ENCODE results near the gene MAPK8. TPM values are rescaled to one million over a fixed set of nuclear protein-coding genes. Genes with fewer than 3 reads are reported as not detected.
A peak's percentile ranks its signal among the peaks of the same experiment; 100 is the strongest.

MAPK8 gene
- total and polyA plus RNA-seq, 2 of the 4 experiments (the other 2 are of a cell fraction) = 41.5 to 54.7 TPM

DNA sequence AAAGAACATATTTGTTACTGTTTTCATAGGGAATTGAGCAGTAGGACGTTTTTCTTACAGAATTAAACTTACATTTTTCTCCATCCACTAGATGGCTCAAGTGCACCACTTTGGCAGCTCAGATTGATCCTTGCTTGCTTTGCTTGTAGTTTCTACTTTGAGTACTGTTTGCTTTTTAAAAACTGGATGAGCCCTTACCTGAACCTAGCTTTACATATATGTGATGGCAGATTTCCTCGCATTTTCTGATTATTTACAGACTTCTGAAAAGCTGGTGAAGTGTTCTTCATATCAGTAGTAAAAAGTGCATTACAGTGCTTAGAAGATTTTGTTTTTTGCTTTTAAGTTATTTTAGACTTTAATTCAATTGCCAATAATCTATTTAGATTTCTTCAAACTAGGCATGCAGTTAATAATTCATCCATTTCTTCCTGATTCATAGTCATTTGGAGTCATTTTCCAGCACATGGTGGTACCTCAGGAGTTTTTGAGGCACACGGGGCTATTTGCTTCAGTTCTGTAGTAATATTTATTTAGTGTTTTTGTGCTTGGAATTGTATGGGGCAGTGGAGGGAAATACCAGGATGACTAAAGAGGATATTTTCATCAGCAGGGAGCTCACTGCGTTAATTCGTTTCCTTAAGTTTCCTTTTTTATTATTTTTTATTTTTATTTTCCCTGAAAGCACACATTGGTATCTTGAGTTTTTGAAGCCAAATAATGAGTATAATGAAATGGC lies 57.3 kb downstream of the MAPK8 start:
- H3K9ac ChIP-seq (ENCODE audit: low read depth, low read length) = no peak overlapping the region
- in situ Hi-C loops (cut with MboI; ENCODE audit: low sequenced_read_pairs) (loop anchor here (5.0 to 25.0 kb wide), 2 partner anchors 149 to 294 kb away; no protein-coding TSS in a partner anchor), intact Hi-C loops (cut with micrococcal nuclease) (loop anchor here (1.0 to 5.0 kb wide), 5 partner anchors 79 to 293 kb away; partner anchors contain the start of gene ARHGAP22), dilution Hi-C loops (cut with HindIII; ENCODE audit: low sequenced_read_pairs, unreplicated experiment) (no loop called here)
- DNase-seq = peak; percentile 80
- BruUV-seq (replicated peaks) = no TSS peak
- H3K4me1 ChIP-seq (ENCODE audit: control insufficient read depth, insufficient read depth, low read length) = peaks cover 7% of the 10 kb centered on the region; the same call in 1 of the 2 replicates
- H3K23ac ChIP-seq (ENCODE audit: low read depth, low read length) = no peak overlapping the region
- H3K9me1 ChIP-seq (ENCODE audit: insufficient read depth, low read length) = no peaks in the 10 kb centered on the region
- no peak overlapping the region for H2BK120ac ChIP-seq (ENCODE audit: low read depth, low read length)
- CTCF ChIA-PET = interaction anchor here (0.7 to 1.2 kb wide), 7 partner anchors 9 to 292 kb away, joined by 3 to 12 read pairs (median 3); no protein-coding TSS in a partner anchor
- H3K18ac ChIP-seq (ENCODE audit: low read depth, low read length) = no peak overlapping the region
- H4K20me1 ChIP-seq (ENCODE audit: insufficient read depth, low read length) = peaks cover 26% of the 10 kb centered on the region; the same call in 1 of the 2 replicates
- no peak overlapping the region for H3K56ac ChIP-seq (ENCODE audit: extremely low read depth, insufficient read depth, low read length)
- no peak overlapping the region for H2AK5ac ChIP-seq (ENCODE audit: low read depth, low read length)
- no peak overlapping the region; the same call in 1 of the 2 replicates for H3K4ac ChIP-seq (ENCODE audit: low read depth, low read length)
- H4K8ac ChIP-seq (ENCODE audit: low read depth in 2 of 2, low read length in 2 of 2) = no peak overlapping the region
- no peak overlapping the region for H2BK15ac ChIP-seq (ENCODE audit: low read depth, low read length)
- POLR2A ChIA-PET (ENCODE audit: unreplicated experiment) = no interaction called here
- WGBS, 2 experiments (ENCODE audit: extremely low coverage in 2 of 2, insufficient read length in 1 of 2) = no CpG with 5 or more reads among the region's 5 CpGs
- no peaks in the 10 kb centered on the region for H3K9me3 ChIP-seq (ENCODE audit: control insufficient read depth, insufficient read depth, low read length)
- H3K4me3 ChIP-seq (ENCODE audit: insufficient read depth, low read depth, low read length) = no peak overlapping the region
- no peaks in the 10 kb centered on the region for H3K27me3 ChIP-seq (ENCODE audit: control insufficient read depth, insufficient read depth, low read length)
- H3K4me2 ChIP-seq (ENCODE audit: low read depth, low read length) = peak overlapping the region; percentile 61; the same call in 1 of the 2 replicates
- no peak overlapping the region for H2AK9ac ChIP-seq (replicated peaks; ENCODE audit: low read depth, low read length, poor library complexity)
- no peak overlapping the region for H4K5ac ChIP-seq (ENCODE audit: low read depth, low read length)
- H2BK5ac ChIP-seq (ENCODE audit: low read depth, low read length, poor library complexity, severe bottlenecking) = peak overlapping the region; percentile 56
- ATAC-seq (ENCODE audit: low read depth) = peak; percentile 81
- no peak overlapping the region for H2AFZ ChIP-seq (replicated peaks; ENCODE audit: low read length, poor library complexity)
- no peak overlapping the region for H4K91ac ChIP-seq (ENCODE audit: insufficient read depth, low read depth, low read length)
- H2BK20ac ChIP-seq (ENCODE audit: low read depth, low read length) = no peak overlapping the region
- peaks cover 14 to 57% of the 10 kb centered on the region in 2 experiments for H3K79me1 ChIP-seq (ENCODE audit: low read depth in 1 of 2, low read length in 2 of 2)
- no peaks in the 10 kb centered on the region for H3K36me3 ChIP-seq (ENCODE audit: control insufficient read depth, insufficient read depth, low read length)
- no peak overlapping the region for H3K14ac ChIP-seq (replicated peaks; ENCODE audit: low read depth, low read length)
- no peak overlapping the region for H3K27ac ChIP-seq (ENCODE audit: insufficient read depth, low read length)
- peak; percentile 94 for TF ChIP-seq RAD21 (IDR thresholded peaks at IDR 0.05; ENCODE audit: low read length)
- TF ChIP-seq, protein P1, sequence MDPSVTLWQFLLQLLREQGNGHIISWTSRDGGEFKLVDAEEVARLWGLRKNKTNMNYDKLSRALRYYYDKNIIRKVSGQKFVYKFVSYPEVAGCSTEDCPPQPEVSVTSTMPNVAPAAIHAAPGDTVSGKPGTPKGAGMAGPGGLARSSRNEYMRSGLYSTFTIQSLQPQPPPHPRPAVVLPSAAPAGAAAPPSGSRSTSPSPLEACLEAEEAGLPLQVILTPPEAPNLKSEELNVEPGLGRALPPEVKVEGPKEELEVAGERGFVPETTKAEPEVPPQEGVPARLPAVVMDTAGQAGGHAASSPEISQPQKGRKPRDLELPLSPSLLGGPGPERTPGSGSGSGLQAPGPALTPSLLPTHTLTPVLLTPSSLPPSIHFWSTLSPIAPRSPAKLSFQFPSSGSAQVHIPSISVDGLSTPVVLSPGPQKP (IDR thresholded peaks at IDR 0.05; ENCODE audit: borderline replicate concordance, low read depth, low read length) = no peak
- TF ChIP-seq, protein P2, sequence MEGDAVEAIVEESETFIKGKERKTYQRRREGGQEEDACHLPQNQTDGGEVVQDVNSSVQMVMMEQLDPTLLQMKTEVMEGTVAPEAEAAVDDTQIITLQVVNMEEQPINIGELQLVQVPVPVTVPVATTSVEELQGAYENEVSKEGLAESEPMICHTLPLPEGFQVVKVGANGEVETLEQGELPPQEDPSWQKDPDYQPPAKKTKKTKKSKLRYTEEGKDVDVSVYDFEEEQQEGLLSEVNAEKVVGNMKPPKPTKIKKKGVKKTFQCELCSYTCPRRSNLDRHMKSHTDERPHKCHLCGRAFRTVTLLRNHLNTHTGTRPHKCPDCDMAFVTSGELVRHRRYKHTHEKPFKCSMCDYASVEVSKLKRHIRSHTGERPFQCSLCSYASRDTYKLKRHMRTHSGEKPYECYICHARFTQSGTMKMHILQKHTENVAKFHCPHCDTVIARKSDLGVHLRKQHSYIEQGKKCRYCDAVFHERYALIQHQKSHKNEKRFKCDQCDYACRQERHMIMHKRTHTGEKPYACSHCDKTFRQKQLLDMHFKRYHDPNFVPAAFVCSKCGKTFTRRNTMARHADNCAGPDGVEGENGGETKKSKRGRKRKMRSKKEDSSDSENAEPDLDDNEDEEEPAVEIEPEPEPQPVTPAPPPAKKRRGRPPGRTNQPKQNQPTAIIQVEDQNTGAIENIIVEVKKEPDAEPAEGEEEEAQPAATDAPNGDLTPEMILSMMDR (conservative IDR thresholded peaks at IDR 0.05; ENCODE audit: low read depth, low read length) = peak; percentile 87
- no peak for TF ChIP-seq NFE2L2 (IDR thresholded peaks at IDR 0.05; ENCODE audit: low read depth, low read length)
- TF ChIP-seq, protein P3, sequence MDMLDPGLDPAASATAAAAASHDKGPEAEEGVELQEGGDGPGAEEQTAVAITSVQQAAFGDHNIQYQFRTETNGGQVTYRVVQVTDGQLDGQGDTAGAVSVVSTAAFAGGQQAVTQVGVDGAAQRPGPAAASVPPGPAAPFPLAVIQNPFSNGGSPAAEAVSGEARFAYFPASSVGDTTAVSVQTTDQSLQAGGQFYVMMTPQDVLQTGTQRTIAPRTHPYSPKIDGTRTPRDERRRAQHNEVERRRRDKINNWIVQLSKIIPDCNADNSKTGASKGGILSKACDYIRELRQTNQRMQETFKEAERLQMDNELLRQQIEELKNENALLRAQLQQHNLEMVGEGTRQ (IDR thresholded peaks at IDR 0.05; ENCODE audit: low read depth, low read length) = no peak
- no peak for TF ChIP-seq MAZ (IDR thresholded peaks at IDR 0.05; ENCODE audit: borderline replicate concordance, low read depth, low read length)
- TF ChIP-seq MXI1 (IDR thresholded peaks at IDR 0.05; ENCODE audit: borderline replicate concordance, low read depth, low read length) = no peak
- TF ChIP-seq MAFK (IDR thresholded peaks at IDR 0.05; ENCODE audit: low read depth, low read length) = no peak
- TF ChIP-seq FOS (IDR thresholded peaks at IDR 0.05; ENCODE audit: low read depth, low read length) = no peak
- no peak for TF ChIP-seq BHLHE40 (IDR thresholded peaks at IDR 0.05; ENCODE audit: low read depth, low read length)
- TF ChIP-seq SMC3 (IDR thresholded peaks at IDR 0.05; ENCODE audit: low read depth, low read length) = peak; percentile 84
- TF ChIP-seq RCOR1 (IDR thresholded peaks at IDR 0.05; ENCODE audit: insufficient replicate concordance, low read length) = no peak
- no peak for TF ChIP-seq CEBPB (IDR thresholded peaks at IDR 0.05; ENCODE audit: low read depth, low read length)
- TF ChIP-seq POLR2A (IDR thresholded peaks at IDR 0.05; ENCODE audit: low read depth, low read length) = no peak
- no peak for TF ChIP-seq CHD1 (IDR thresholded peaks at IDR 0.05; ENCODE audit: low read depth, low read length)

Data from IMR-90 (cell line).